HFF-Myc (cell line): Measurements from ENCODE around the gene WWOX.

Experiments used
- DNase-seq: peaks from one replicate; pipeline ENCODE4 v3.0.0-alpha.2; 2011; ENCODE audit warnings: low read depth; ENCODE audit errors: extremely low read depth
- H3K4me3 ChIP-seq: replicated peaks from 2 replicates; pipeline ENCODE4 v1.5.1; 2011; ENCODE audit warnings: low read depth, mild to moderate bottlenecking, control low read depth, low read length
- CTCF ChIP-seq: IDR thresholded peaks from 2 replicates; pipeline ENCODE4 v1.5.1; 2012; ENCODE audit warnings: mild to moderate bottlenecking, low read depth, low read length, control low read depth; ENCODE audit errors: missing control alignments

WWOX gene

DNA sequence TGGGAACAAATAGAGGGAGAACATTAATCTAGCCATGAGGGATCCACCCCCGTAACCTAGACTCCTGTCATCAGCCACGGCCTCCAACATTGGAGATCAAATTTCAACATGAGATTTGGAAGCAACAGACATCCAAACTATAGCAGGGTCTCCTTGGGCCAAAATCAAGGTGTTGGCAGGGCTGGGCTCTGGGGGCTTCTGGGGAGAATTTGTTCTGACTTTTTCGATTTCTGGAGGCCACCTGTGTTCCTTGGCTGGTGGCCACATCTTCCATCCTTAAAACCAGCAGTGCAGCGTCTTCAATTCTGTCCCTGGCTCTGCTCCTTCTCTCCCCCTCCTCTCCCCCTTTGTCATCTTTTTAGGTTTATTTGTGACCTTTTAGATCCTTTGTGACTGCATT lies 546.2 kb downstream of the WWOX start:
- no peak overlapping the region for H3K4me3 ChIP-seq
- no peak for TF ChIP-seq CTCF
- DNase-seq: no peak

DNA sequence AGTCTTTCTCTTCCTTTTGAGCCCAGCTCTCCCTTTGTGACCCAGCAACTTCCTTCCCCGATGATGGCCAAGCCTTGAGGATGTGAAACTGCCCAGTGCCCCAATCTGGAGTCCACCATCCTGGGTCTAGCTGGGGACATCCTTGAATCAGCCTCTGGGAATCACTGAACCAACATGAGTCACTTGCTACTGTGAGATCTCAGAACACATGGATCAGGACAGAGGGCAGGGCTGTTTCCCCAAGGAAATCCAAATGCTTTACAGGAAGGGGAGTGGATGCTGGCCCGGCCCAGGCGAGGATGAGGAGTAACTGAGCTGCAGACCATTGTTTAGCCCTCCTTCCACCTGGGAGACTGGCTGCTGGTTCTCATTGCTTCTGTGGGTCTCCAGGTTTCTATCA lies 547.6 kb downstream of the WWOX start:
- H3K4me3 ChIP-seq: no peak overlapping the region
- no peak for TF ChIP-seq CTCF
- no peak for DNase-seq

DNA sequence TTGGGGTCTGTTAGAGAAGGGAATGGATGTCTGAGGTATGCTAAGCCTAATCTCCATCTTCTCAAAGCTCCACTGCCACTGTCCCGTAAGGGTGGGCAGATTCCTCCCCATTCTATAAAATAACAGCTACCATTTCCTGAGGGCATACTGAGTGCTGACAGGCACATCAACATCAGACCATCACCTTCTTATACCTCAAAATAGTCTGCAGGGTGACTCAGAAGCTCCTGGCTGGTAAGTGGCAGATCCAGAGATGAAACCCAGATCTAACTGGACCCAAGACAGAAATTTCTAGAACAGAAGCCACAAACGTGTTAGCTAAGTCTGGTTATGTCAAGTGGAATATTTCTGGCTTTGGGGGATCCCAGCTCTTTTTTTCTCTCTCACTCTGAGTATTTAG lies 548.0 kb downstream of the WWOX start:
- TF ChIP-seq CTCF: no peak
- no peak for DNase-seq
- H3K4me3 ChIP-seq: no peak overlapping the region

DNA sequence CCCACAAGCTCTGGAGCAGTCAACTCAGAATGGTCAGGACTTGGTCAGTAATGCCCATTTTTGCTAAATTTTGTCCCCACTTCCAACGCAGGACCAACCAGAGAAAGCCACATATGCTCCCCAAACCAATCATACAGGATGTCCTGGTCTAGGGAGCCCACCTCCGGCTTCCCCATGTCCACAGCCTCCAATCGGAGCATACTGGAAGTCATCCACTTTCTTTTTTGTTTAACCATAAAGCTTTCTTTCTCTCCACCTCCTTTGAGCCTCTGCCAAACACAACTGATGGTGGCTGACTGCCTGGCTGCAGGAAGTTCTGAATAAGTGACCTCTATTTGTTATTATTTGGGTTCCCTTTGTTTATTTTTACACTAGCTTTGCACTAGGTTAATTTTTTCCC lies 549.1 kb downstream of the WWOX start:
- no peak overlapping the region for H3K4me3 ChIP-seq
- TF ChIP-seq CTCF: no peak
- no peak for DNase-seq

DNA sequence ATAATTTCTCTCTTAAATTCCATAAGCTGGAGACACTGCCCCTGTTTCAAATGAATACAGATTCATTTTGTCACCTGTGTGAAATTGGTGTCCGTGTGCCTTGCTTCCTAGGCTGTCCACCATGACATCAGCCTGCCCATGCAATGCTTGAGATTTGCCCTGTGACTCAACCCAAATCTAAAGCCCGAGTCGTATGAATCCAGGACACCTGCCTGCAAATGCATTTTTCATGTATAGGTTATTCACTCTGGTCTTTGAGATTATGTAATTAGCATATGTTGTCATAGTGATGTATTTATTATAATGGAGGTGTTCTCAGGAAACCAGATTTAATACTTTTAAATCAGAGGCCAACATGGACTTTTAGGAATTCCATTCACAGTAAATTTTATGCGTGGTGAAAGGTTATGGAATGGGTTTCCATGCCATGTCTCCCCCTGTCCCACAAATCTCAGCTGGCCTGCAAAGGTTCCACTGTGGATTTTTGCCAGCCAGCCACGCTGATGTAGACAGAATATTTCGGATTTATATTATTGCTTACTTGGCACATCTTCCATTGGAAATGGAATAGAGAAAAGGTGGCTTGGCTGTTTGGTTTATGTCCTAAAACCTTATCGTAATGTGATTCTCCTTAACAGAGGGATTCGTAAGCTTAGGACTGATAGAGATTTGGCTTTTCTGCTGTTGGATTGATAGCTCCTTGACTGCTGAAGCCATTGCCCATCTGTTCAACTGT lies 551.1 kb downstream of the WWOX start:
- DNase-seq: no peak
- TF ChIP-seq CTCF: no peak

DNA sequence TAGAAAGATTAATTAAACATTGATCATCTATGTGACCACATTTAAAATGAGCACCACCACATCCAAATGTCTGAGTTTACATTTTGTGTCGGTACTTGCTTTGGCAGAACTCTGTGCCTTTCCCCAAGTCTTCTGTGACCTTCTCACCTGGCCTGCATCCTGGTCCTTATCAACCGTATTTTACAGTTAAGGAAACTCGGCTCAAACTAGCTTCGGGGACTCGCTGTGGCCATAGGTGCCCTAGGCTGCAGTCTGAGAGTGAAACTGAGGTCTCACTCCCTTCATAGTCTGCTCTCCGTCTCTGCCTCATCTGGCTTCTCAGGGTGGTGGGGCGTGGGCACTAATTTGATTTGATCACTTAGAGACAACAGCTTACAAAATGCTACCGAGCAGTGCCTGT lies 555.5 kb downstream of the WWOX start:
- TF ChIP-seq CTCF: no peak
- no peak for DNase-seq
- no peak overlapping the region for H3K4me3 ChIP-seq

More for the DNA sequence above, 551.1 kb downstream of the WWOX start:
- H3K4me3 ChIP-seq: no peak overlapping the region
